IMR-90 (cell line): ENCODE data around the gene ILRUN. TPM values are rescaled to one million over a fixed set of nuclear protein-coding genes. Genes with fewer than 3 reads are reported as not detected.
"Not testable (repeated sequence)": the region's sequence is repeated elsewhere in the genome, so short reads cannot be mapped to it uniquely, and the experiment has no call there.

Source experiments
- ATAC-seq: fragments of 200-7000 bp; cut with Tn5 transposase; 2 replicates; pipeline ENCODE4 v1.9.1; 2020; ENCODE audit warnings: low read depth, mild to moderate bottlenecking, moderate library complexity
- BruUV-seq: library from RNA; stranded (reverse); fragments of 400-500 nt; replicated peaks from 2 replicates; lab custom pipeline; 2021; lab: Mats Ljungman, UMichigan
- CTCF ChIA-PET: fragments of 300-600 bp; formaldehyde crosslinking; extraction: SDS; loops from one replicate; lab custom pipeline; 2021; ENCODE audit warnings: antibody characterized with exemption; lab: Yijun Ruan, JAX
- POLR2A ChIA-PET: fragments of 300-600 bp; sonication (Branson Sonifier 250); formaldehyde crosslinking; loops from one replicate; lab custom pipeline; 2022; ENCODE audit warnings: antibody characterized with exemption; ENCODE audit not compliant: unreplicated experiment; lab: Charles Lee
- DNase-seq: peaks from one replicate; pipeline ENCODE4 v3.0.0; 2013
- H2AFZ ChIP-seq: replicated peaks from 2 replicates; pipeline ENCODE3; 2013; ENCODE audit warnings: low read length, mild to moderate bottlenecking; ENCODE audit not compliant: poor library complexity
- H2AK5ac ChIP-seq: 2 replicates; pipeline ENCODE4 v1.6.1; 2013; ENCODE audit warnings: low read depth, low read length, inconsistent platforms
- H2AK9ac ChIP-seq: replicated peaks from 2 replicates; pipeline ENCODE3; 2013; ENCODE audit warnings: mild to moderate bottlenecking, low read depth, low read length, moderate library complexity; ENCODE audit not compliant: poor library complexity
- H2BK120ac ChIP-seq: 2 replicates; pipeline ENCODE4 v1.6.1; 2013; ENCODE audit warnings: low read depth, low read length, inconsistent platforms
- H2BK15ac ChIP-seq: 3 replicates; pipeline ENCODE4 v1.6.1; 2013; ENCODE audit warnings: low read depth, low read length, inconsistent platforms
- H2BK20ac ChIP-seq: 2 replicates; pipeline ENCODE4 v1.6.1; 2013; ENCODE audit warnings: low read depth, mild to moderate bottlenecking, inconsistent platforms, low read length, moderate library complexity
- H2BK5ac ChIP-seq: 2 replicates; pipeline ENCODE4 v1.6.1; 2013; ENCODE audit warnings: mild to moderate bottlenecking, low read depth, low read length, inconsistent platforms; ENCODE audit not compliant: poor library complexity, severe bottlenecking
- H3K14ac ChIP-seq: replicated peaks from 2 replicates; pipeline ENCODE4 v1.6.1; 2013; ENCODE audit warnings: low read depth, low read length, inconsistent platforms
- H3K18ac ChIP-seq: 2 replicates; pipeline ENCODE4 v1.6.1; 2013; ENCODE audit warnings: low read depth, low read length, control low read depth
- H3K23ac ChIP-seq: 2 replicates; pipeline ENCODE4 v1.6.1; 2013; ENCODE audit warnings: low read depth, low read length, inconsistent platforms
- H3K27ac ChIP-seq: 2 replicates; pipeline ENCODE4 v1.5.1; 2013; ENCODE audit warnings: mild to moderate bottlenecking, control low read depth, low read length; ENCODE audit not compliant: insufficient read depth
- H3K27me3 ChIP-seq: 2 replicates; pipeline ENCODE4 v1.6.1; 2013; ENCODE audit warnings: low read length; ENCODE audit not compliant: control insufficient read depth, insufficient read depth
- H3K36me3 ChIP-seq: 2 replicates; pipeline ENCODE4 v1.6.1; 2013; ENCODE audit warnings: low read length, mixed read lengths; ENCODE audit not compliant: control insufficient read depth, insufficient read depth
- H3K4ac ChIP-seq: 2 replicates; pipeline ENCODE4 v1.6.1; 2013; ENCODE audit warnings: low read depth, low read length, inconsistent platforms
- H3K4me1 ChIP-seq: 2 replicates; pipeline ENCODE4 v1.6.1; 2013; ENCODE audit warnings: low read length, mixed read lengths; ENCODE audit not compliant: control insufficient read depth, insufficient read depth
- H3K4me2 ChIP-seq: 2 replicates; pipeline ENCODE4 v1.6.1; 2013; ENCODE audit warnings: low read depth, mild to moderate bottlenecking, control low read depth, low read length, moderate library complexity
- H3K4me3 ChIP-seq: 2 replicates; pipeline ENCODE4 v1.5.1; 2013; ENCODE audit warnings: low read depth, mild to moderate bottlenecking, control low read depth, low read length, moderate library complexity; ENCODE audit not compliant: insufficient read depth
- H3K56ac ChIP-seq: 2 replicates; pipeline ENCODE4 v1.6.1; 2013; ENCODE audit warnings: low read length, inconsistent platforms; ENCODE audit not compliant: insufficient read depth; ENCODE audit errors: extremely low read depth
- H3K79me1 ChIP-seq, 2 experiments: 2 replicates each; pipeline ENCODE4 v1.6.1; 2013; ENCODE audit warnings: low read length in 2 of 2, inconsistent platforms in 1 of 2, low read depth in 1 of 2
- H3K9ac ChIP-seq: 2 replicates; pipeline ENCODE4 v1.6.1; 2013; ENCODE audit warnings: low read depth, low read length, control low read depth
- H3K9me1 ChIP-seq: 2 replicates; pipeline ENCODE4 v1.6.1; 2013; ENCODE audit warnings: low read length, inconsistent platforms; ENCODE audit not compliant: insufficient read depth
- H3K9me3 ChIP-seq: 2 replicates; pipeline ENCODE4 v1.6.1; 2013; ENCODE audit warnings: low read length; ENCODE audit not compliant: control insufficient read depth, insufficient read depth
- H4K20me1 ChIP-seq: 2 replicates; pipeline ENCODE4 v1.6.1; 2013; ENCODE audit warnings: low read length, inconsistent platforms; ENCODE audit not compliant: insufficient read depth
- H4K5ac ChIP-seq: 2 replicates; pipeline ENCODE4 v1.6.1; 2013; ENCODE audit warnings: mild to moderate bottlenecking, low read depth, low read length, control low read depth
- H4K8ac ChIP-seq, 2 experiments: 2 replicates each; pipeline ENCODE4 v1.6.1; 2013; ENCODE audit warnings: low read depth in 2 of 2, low read length in 2 of 2, control low read depth in 1 of 2, inconsistent platforms in 1 of 2
- H4K91ac ChIP-seq: 2 replicates; pipeline ENCODE4 v1.6.1; 2013; ENCODE audit warnings: low read depth, low read length, inconsistent platforms; ENCODE audit not compliant: insufficient read depth
- BHLHE40 ChIP-seq: fragments of 150-350 bp; IDR thresholded peaks from 2 replicates; pipeline ENCODE4 v1.6.1; 2016; ENCODE audit warnings: mild to moderate bottlenecking, low read depth, low read length
- ELK1 ChIP-seq: fragments of 150-350 bp; IDR thresholded peaks from 2 replicates; pipeline ENCODE4 v1.6.1; 2016; ENCODE audit warnings: low read depth, mild to moderate bottlenecking, low read length, moderate library complexity, borderline replicate concordance
- WGBS, 2 experiments: methylation state at CpG; one replicate each; pipeline versions ENCODE4 v1.1.5 to v1.1.7; 2013; ENCODE audit warnings: missing lambda C conversion rate in 2 of 2; ENCODE audit not compliant: insufficient read length in 1 of 2; ENCODE audit errors: extremely low coverage in 2 of 2; 5-methylcytosine and 5-hydroxymethylcytosine counted together
- dilution Hi-C: fragments of 300-500 bp; cut with HindIII; formaldehyde crosslinking; loops from one replicate; pipeline ENCODE4 v1.14.3; 2018; ENCODE audit warnings: low sequenced_read_pairs; ENCODE audit not compliant: unreplicated experiment
- in situ Hi-C: fragments of 300-500 bp; cut with MboI; formaldehyde crosslinking; loops from 3 replicates; pipeline ENCODE4 v1.14.3; 2019; ENCODE audit warnings: low sequenced_read_pairs, inconsistent platforms, mixed read lengths
- intact Hi-C: fragments of 100-400 bp; cut with micrococcal nuclease; formaldehyde crosslinking; loops from 2 replicates; pipeline ENCODE4 v1.10.0; 2022
- polyA plus RNA-seq, 3 experiments: library from polyadenylated mRNA; depleted of rRNA; stranded (reverse); fragments of >200 nt; gene quantifications; 2 replicates each; pipeline ENCODE4 v1.2.3, GENCODE V29; 2012; ENCODE audit warnings: low replicate concordance in 1 of 3
- total RNA-seq: library from RNA; depleted of rRNA; stranded (reverse); fragments of >200 nt; gene quantifications from 2 replicates; pipeline ENCODE4 v1.2.3, GENCODE V29; 2012

Gene ILRUN
- total and polyA plus RNA-seq, 2 of the 4 experiments (the other 2 are of a cell fraction): 25.4 to 29.9 TPM

DNA sequence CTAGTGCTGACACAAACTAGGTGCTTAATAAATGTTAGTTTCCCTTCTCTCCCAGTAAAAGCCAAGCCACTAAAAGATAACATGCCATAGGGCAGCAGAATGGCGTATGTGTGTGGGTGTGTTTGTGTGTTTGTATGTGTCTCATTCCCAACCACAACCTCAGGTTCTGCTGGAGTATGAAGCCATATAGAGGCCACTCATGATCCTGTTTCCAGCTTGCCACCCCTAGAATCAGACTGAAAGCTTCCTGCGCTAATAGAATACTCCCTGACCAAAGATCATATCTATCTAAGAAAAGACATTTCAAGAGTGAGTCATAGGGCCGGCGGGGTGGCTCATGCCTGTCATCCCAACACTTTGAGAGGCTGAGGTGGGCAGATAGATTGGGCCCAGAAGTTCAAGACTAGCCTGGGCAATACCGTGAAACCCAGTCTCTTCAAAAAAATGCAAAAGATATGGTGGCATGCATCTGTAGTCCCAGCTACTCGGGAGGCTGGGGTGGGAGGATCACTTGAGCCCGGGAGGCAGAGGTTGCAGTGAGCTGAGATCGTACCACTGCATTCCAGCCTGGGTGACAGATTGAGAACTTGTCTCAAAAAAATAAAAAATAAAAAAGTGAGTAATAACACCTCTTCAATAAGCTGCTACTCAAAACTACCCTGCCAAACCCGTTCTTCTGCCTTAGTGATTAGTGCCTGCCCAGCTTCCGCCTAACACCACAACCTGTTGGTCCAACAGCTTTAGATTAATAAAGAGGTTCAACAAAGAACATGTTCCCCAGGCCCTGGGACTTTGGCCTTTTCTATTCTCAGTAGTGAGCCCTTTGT is 48.9 kb upstream of the ILRUN start:
- Histone ChIP-seq H4K20me1 (no peaks in the 10 kb centered on the region), H3K56ac (no peak overlapping the region), H3K4ac (no peak overlapping the region), H3K23ac (no peak overlapping the region), H2BK15ac (no peak overlapping the region), H3K9me1 (no peaks in the 10 kb centered on the region), H2BK20ac (no peak overlapping the region), H2AK5ac (no peak overlapping the region), H3K36me3 (no peaks in the 10 kb centered on the region), H2BK5ac (no peak overlapping the region), H3K9me3 (no peaks in the 10 kb centered on the region), H3K4me3 (no peak overlapping the region), H4K5ac (no peak overlapping the region), H3K27ac (no peak overlapping the region), H2AK9ac (no peak overlapping the region), H3K18ac (no peak overlapping the region), H4K91ac (no peak overlapping the region), H3K27me3 (peaks cover 6% of the 10 kb centered on the region), H3K4me2 (no peak overlapping the region), H3K4me1 (no peaks in the 10 kb centered on the region), H2BK120ac (no peak overlapping the region), H4K8ac (no peak overlapping the region), H3K14ac (0 out of 2 replicates have a peak overlapping the region, but pooled peaks have one; percentile 21), H3K79me1 (no peaks in the 10 kb centered on the region), H3K9ac (no peak overlapping the region), H2AFZ (no peak overlapping the region)
- DNase-seq: peak; percentile 72
- 100% methylated on average over 1 of the region's 10 CpGs; no CpG with 5 or more reads in 1 of the 2 experiments for WGBS, 2 experiments
- ATAC-seq: no peak
- ChIA-PET POLR2A (no interaction called here), CTCF (no interaction called here)
- intact Hi-C loops: no loop called here
- 0 out of 2 replicates have a peak, but pooled peaks have one; percentile 6 for TF ChIP-seq BHLHE40
- no peak for TF ChIP-seq ELK1
- dilution Hi-C loops: no loop called here
- BruUV-seq: no TSS peak
- in situ Hi-C loops: no loop called here

- H4K5ac ChIP-seq, H3K36me3 ChIP-seq, H3K4me3 ChIP-seq, H2BK15ac ChIP-seq, POLR2A ChIA-PET, H3K23ac ChIP-seq, H4K8ac ChIP-seq, H3K9me1 ChIP-seq, H3K18ac ChIP-seq, H3K4me2 ChIP-seq, H3K9ac ChIP-seq, H3K56ac ChIP-seq, intact Hi-C loops, H3K4ac ChIP-seq, dilution Hi-C loops, H3K27me3 ChIP-seq, ATAC-seq, H3K79me1 ChIP-seq, H3K27ac ChIP-seq, H4K91ac ChIP-seq, H2BK20ac ChIP-seq, BruUV-seq, H3K4me1 ChIP-seq, H4K20me1 ChIP-seq, in situ Hi-C loops, H2BK5ac ChIP-seq, H3K9me3 ChIP-seq, H2AK9ac ChIP-seq, H2AFZ ChIP-seq, H3K14ac ChIP-seq, H2BK120ac ChIP-seq, DNase-seq, H2AK5ac ChIP-seq: not testable (repeated sequence)
- CTCF ChIA-PET: interaction anchor here (0.9 kb wide), 1 partner anchor 10 kb away, joined by 3 read pairs; no protein-coding TSS in a partner anchor
- 100% methylated on average over 5 of the region's 10 CpGs; no CpG with 5 or more reads in 1 of the 2 experiments for WGBS, 2 experiments
Observed at GRCh38 chr6:34744294-34744647, 47.7 kb upstream of the ILRUN start.
